Activated T-helper 2 cell treated with anti-CD3 and anti-CD28 coated beads, Interferon-gamma antibody, Interleukin-2, Interleukin-4, amounts not matched to agents 10 μg/mL and 5 μg/mL and 100 μg/mL, durations not matched to agents 14 hours and 24 hours and 36 hours (primary cell): ENCODE measurements around the gene ANAPC1. TPM values are rescaled to one million over a fixed set of nuclear protein-coding genes. Genes with fewer than 3 reads are reported as not detected.
A peak's percentile ranks its signal among the peaks of the same experiment; 100 is the strongest.
"Not testable (repeated sequence)": the region's sequence is repeated elsewhere in the genome, so short reads cannot be mapped to it uniquely, and the experiment has no call there.

Experiments used
- DNase-seq: peaks from one replicate; pipeline ENCODE4 v3.0.0; 2021; ENCODE audit warnings: low spot score
- H3K27ac Mint-ChIP-seq: one replicate; pipeline ENCODE4 v1.8.0; 2021; ENCODE audit warnings: mixed read lengths
- H3K27me3 Mint-ChIP-seq: one replicate; pipeline ENCODE4 v1.8.0; 2021; ENCODE audit warnings: low read depth, mixed read lengths
- H3K36me3 Mint-ChIP-seq: one replicate; pipeline ENCODE4 v1.8.0; 2021; ENCODE audit warnings: low read depth, mixed read lengths
- H3K4me1 Mint-ChIP-seq: one replicate; pipeline ENCODE4 v1.8.0; 2021; ENCODE audit warnings: low read depth, mixed read lengths
- H3K4me3 Mint-ChIP-seq: one replicate; pipeline ENCODE4 v1.8.0; 2021; ENCODE audit warnings: low read depth, mild to moderate bottlenecking, moderate library complexity, mixed read lengths
- H3K9me3 Mint-ChIP-seq: one replicate; pipeline ENCODE4 v1.8.0; 2021; ENCODE audit warnings: mixed read lengths
- intact Hi-C: fragments of 100-400 bp; cut with micrococcal nuclease; formaldehyde crosslinking; loops from one replicate; pipeline ENCODE4 v1.15.1; 2023
- total RNA-seq: library from RNA; stranded (reverse); gene quantifications from 2 replicates; pipeline ENCODE4 v1.2.3, GENCODE V29; 2022

ANAPC1 gene
- total RNA-seq, 1 donor from 2014 or later, result 115 TPM

- no peak for DNase-seq
- peaks cover 38% of the 10 kb centered on the region for H3K27me3 Mint-ChIP-seq
- peak overlapping the region; percentile 63 for H3K4me3 Mint-ChIP-seq
Observed at GRCh38 chr2:111898703-111899514, 14.9 kb upstream of the ANAPC1 start.

GRCh38 chr2:111897924-111898702, 14.1 kb upstream of the ANAPC1 start, which contains the start of gene MERTK:
TSS of gene MERTK (plus strand) at chr2:111898607. CDS start at chr2:111898736, 129 bp downstream.
- intact Hi-C loops, result no loop called here
- Mint-ChIP-seq H3K36me3 (no peaks in the 10 kb centered on the region), H3K4me3 (peak within 1 kb of the TSS; percentile 81), H3K9me3 (no peaks in the 10 kb centered on the region), H3K27me3 (peaks cover 37% of the 10 kb centered on the region), H3K27ac (no peak within 1 kb of the TSS), H3K4me1 (peaks cover 12% of the 10 kb centered on the region)
- peak; percentile 42 for DNase-seq

More at GRCh38 chr2:111898703-111899514, 14.9 kb upstream of the ANAPC1 start:
- Mint-ChIP-seq H3K9me3 (no peaks in the 10 kb centered on the region), H3K36me3 (no peaks in the 10 kb centered on the region), H3K4me1 (peaks cover 12% of the 10 kb centered on the region), H3K27ac (no peak overlapping the region)
- intact Hi-C loops, result no loop called here

GRCh38 chr2:111897630-111897923, 13.6 kb upstream of the ANAPC1 start:
- peaks cover 12% of the 10 kb centered on the region for H3K4me1 Mint-ChIP-seq
- intact Hi-C loops, result no loop called here

GRCh38 chr2:111896576-111896975, 12.6 kb upstream of the ANAPC1 start:
- Mint-ChIP-seq H3K27ac (no peak overlapping the region), H3K9me3 (no peaks in the 10 kb centered on the region), H3K27me3 (peaks cover 31% of the 10 kb centered on the region), H3K36me3 (no peaks in the 10 kb centered on the region), H3K4me1 (peaks cover 12% of the 10 kb centered on the region), H3K4me3 (peak overlapping the region; percentile 34)
- intact Hi-C loops, result no loop called here
- DNase-seq, result no peak

More at GRCh38 chr2:111897630-111897923, 13.6 kb upstream of the ANAPC1 start:
- Mint-ChIP-seq H3K36me3 (no peaks in the 10 kb centered on the region), H3K27me3 (peaks cover 35% of the 10 kb centered on the region), H3K4me3 (peak overlapping the region; percentile 81), H3K27ac (no peak overlapping the region), H3K9me3 (no peaks in the 10 kb centered on the region)
- no peak for DNase-seq

- no peak for DNase-seq
- Mint-ChIP-seq H3K9me3 (no peaks in the 10 kb centered on the region), H3K4me1 (peaks cover 12% of the 10 kb centered on the region), H3K4me3 (no peak overlapping the region), H3K27ac (no peak overlapping the region), H3K36me3 (no peaks in the 10 kb centered on the region), H3K27me3 (peaks cover 31% of the 10 kb centered on the region)
- intact Hi-C loops, result no loop called here
Observed at GRCh38 chr2:111896024-111896423, 12.0 kb upstream of the ANAPC1 start.

- H3K36me3 Mint-ChIP-seq, result peaks cover 16% of the 10 kb centered on the region
- no peak for DNase-seq
- intact Hi-C loops, result loop anchor here (1.0 to 10.0 kb wide), 5 partner anchors 164 to 698 kb away; partner anchors contain the start of genes CHCHD5, ZC3H6 and ZC3H8
- H3K27me3 Mint-ChIP-seq, result no peaks in the 10 kb centered on the region
- peak overlapping the region; percentile 93 for H3K4me3 Mint-ChIP-seq
- peaks cover 7% of the 10 kb centered on the region for H3K4me1 Mint-ChIP-seq
- peak overlapping the region; percentile 90 for H3K27ac Mint-ChIP-seq
- H3K9me3 Mint-ChIP-seq, result no peaks in the 10 kb centered on the region
Observed at GRCh38 chr2:111884592-111884964, 585 bp upstream of the ANAPC1 start.

- H3K27me3 Mint-ChIP-seq, H3K27ac Mint-ChIP-seq, H3K4me3 Mint-ChIP-seq, H3K9me3 Mint-ChIP-seq, intact Hi-C loops, DNase-seq: not testable (repeated sequence)
- H3K36me3 Mint-ChIP-seq, result peaks cover 65% of the 10 kb centered on the region
- peaks cover 14% of the 10 kb centered on the region for H3K4me1 Mint-ChIP-seq
Observed at GRCh38 chr2:111872806-111873205, 11.2 kb downstream of the ANAPC1 start.

GRCh38 chr2:111865124-111865523, 18.9 kb downstream of the ANAPC1 start:
- H3K4me1 Mint-ChIP-seq, H3K27me3 Mint-ChIP-seq, H3K4me3 Mint-ChIP-seq, intact Hi-C loops, DNase-seq, H3K9me3 Mint-ChIP-seq, H3K27ac Mint-ChIP-seq: not testable (repeated sequence)
- peaks cover 44% of the 10 kb centered on the region for H3K36me3 Mint-ChIP-seq

GRCh38 chr2:111860005-111860404, 24.0 kb downstream of the ANAPC1 start:
- peaks cover 52% of the 10 kb centered on the region for H3K36me3 Mint-ChIP-seq
- not testable (repeated sequence) for H3K9me3 Mint-ChIP-seq

GRCh38 chr2:111852544-111852943, 31.4 kb downstream of the ANAPC1 start:
- intact Hi-C loops, H3K27ac Mint-ChIP-seq, H3K27me3 Mint-ChIP-seq, H3K9me3 Mint-ChIP-seq, DNase-seq, H3K4me3 Mint-ChIP-seq, H3K4me1 Mint-ChIP-seq: not testable (repeated sequence)
- peaks cover 57% of the 10 kb centered on the region for H3K36me3 Mint-ChIP-seq

More at GRCh38 chr2:111860005-111860404, 24.0 kb downstream of the ANAPC1 start:
- intact Hi-C loops, H3K27me3 Mint-ChIP-seq, DNase-seq, H3K4me3 Mint-ChIP-seq, H3K27ac Mint-ChIP-seq, H3K4me1 Mint-ChIP-seq: not testable (repeated sequence)

GRCh38 chr2:111850646-111851045, 33.3 kb downstream of the ANAPC1 start:
- H3K9me3 Mint-ChIP-seq, H3K4me1 Mint-ChIP-seq, H3K27me3 Mint-ChIP-seq, intact Hi-C loops, H3K4me3 Mint-ChIP-seq, H3K27ac Mint-ChIP-seq, DNase-seq: not testable (repeated sequence)
- peaks cover 53% of the 10 kb centered on the region for H3K36me3 Mint-ChIP-seq

- peaks cover 41% of the 10 kb centered on the region for H3K36me3 Mint-ChIP-seq
- intact Hi-C loops, H3K27me3 Mint-ChIP-seq, DNase-seq, H3K4me3 Mint-ChIP-seq, H3K9me3 Mint-ChIP-seq, H3K27ac Mint-ChIP-seq: not testable (repeated sequence)
- H3K4me1 Mint-ChIP-seq, result peaks cover 18% of the 10 kb centered on the region
Observed at GRCh38 chr2:111839625-111840282, 44.2 kb downstream of the ANAPC1 start.
